GM12878 (cell line): ENCODE measurements around the gene TM9SF4. TPM values are rescaled to one million over a fixed set of nuclear protein-coding genes. Genes with fewer than 3 reads are reported as not detected.

Experiments used
- ATF7 ChIP-seq: fragments of 450-650 bp; IDR thresholded peaks from 2 replicates; pipeline ENCODE4 v1.6.1; 2016; ENCODE audit warnings: low read depth, mild to moderate bottlenecking
- FOXK2 ChIP-seq: fragments of 450-650 bp; IDR thresholded peaks from 2 replicates; pipeline ENCODE4 v1.6.1; 2017; ENCODE audit warnings: mild to moderate bottlenecking, moderate library complexity
- HDAC6 ChIP-seq: fragments of 200-600 bp; sonication (generic); IDR thresholded peaks from one replicate; pipeline ENCODE4 v1.8.0; 2017; ENCODE audit warnings: antibody characterized with exemption; ENCODE audit not compliant: unreplicated experiment
- NBN ChIP-seq: fragments of 450-650 bp; IDR thresholded peaks from 2 replicates; pipeline ENCODE4 v1.6.1; 2016
- PKNOX1 ChIP-seq: fragments of 450-650 bp; IDR thresholded peaks from 2 replicates; pipeline ENCODE4 v1.6.1; 2016; ENCODE audit warnings: mild to moderate bottlenecking
- POU2F2 ChIP-seq: IDR thresholded peaks from 3 replicates; pipeline ENCODE4 v1.6.1; 2011; ENCODE audit warnings: low read depth, mild to moderate bottlenecking, low read length, borderline replicate concordance
- RAD21 ChIP-seq: IDR thresholded peaks from 2 replicates; pipeline ENCODE4 v1.6.1; 2011; ENCODE audit warnings: mild to moderate bottlenecking, low read depth, low read length, moderate library complexity; ENCODE audit not compliant: insufficient read depth
- RUNX3 ChIP-seq: IDR thresholded peaks from 2 replicates; pipeline ENCODE4 v1.6.1; 2012; ENCODE audit warnings: low read length, inconsistent platforms
- SKIL ChIP-seq: fragments of 450-650 bp; IDR thresholded peaks from 2 replicates; pipeline ENCODE4 v1.6.1; 2017; ENCODE audit warnings: mild to moderate bottlenecking, low read depth, inconsistent platforms; ENCODE audit not compliant: poor library complexity, severe bottlenecking
- SMC3 ChIP-seq: IDR thresholded peaks from 2 replicates; pipeline ENCODE4 v1.6.1; 2011; ENCODE audit warnings: low read length, improper control_type of control experiment, borderline replicate concordance
- TCF7 ChIP-seq: IDR thresholded peaks from 2 replicates; pipeline ENCODE4 v1.6.1; 2014; ENCODE audit warnings: antibody characterized with exemption, borderline replicate concordance
- ZBTB11 ChIP-seq: fragments of 450-650 bp; formaldehyde crosslinking; IDR thresholded peaks from 2 replicates; pipeline ENCODE4 v1.5.0; 2022; ENCODE audit warnings: mild to moderate bottlenecking, missing genetic modification characterization
- polyA plus RNA-seq, 11 experiments: library from polyadenylated mRNA; depleted of rRNA in 4 of 11; unstranded in 6 of 11; stranded (reverse) in 5 of 11; fragments of >200 nt; fragmentation: Nextera tagmentation in 4 of 11; fragmentation: Illumina TruSeq in 1 of 11; extraction: Ambion mirVana in 4 of 11; extraction: Trizol in 1 of 11; gene quantifications; 1 replicate in 1 of 11; 2 replicates in 10 of 11; pipeline versions ENCODE4 v1.2.1 to v1.2.3, GENCODE V29; 2011 to 2016; ENCODE audit warnings: inconsistent platforms in 2 of 11, missing spikeins in 2 of 11, low read depth in 1 of 11
- total RNA-seq, 4 experiments: library from RNA; depleted of rRNA in 3 of 4; stranded (reverse); fragments of >200 nt in 3 of 4; fragmentation: Illumina TruSeq in 1 of 4; extraction: Trizol in 1 of 4; gene quantifications; 2 replicates each; pipeline versions ENCODE4 v1.2.1 to v1.2.3, GENCODE V29; 2013 to 2021
- TF ChIP-seq, protein P1 (sequence below): fragments of 450-650 bp; IDR thresholded peaks from 2 replicates; pipeline ENCODE4 v1.6.1; 2016; ENCODE audit warnings: mild to moderate bottlenecking, moderate library complexity, borderline replicate concordance
- TF ChIP-seq, protein P2 (sequence below): fragments of 450-650 bp; IDR thresholded peaks from 2 replicates; pipeline ENCODE4 v1.6.1; 2017; ENCODE audit warnings: low read depth, mild to moderate bottlenecking, moderate library complexity
- TF ChIP-seq, protein P3 (sequence below): IDR thresholded peaks from 2 replicates; pipeline ENCODE4 v1.6.1; 2011; ENCODE audit warnings: mild to moderate bottlenecking, low read depth, low read length, moderate library complexity; ENCODE audit not compliant: insufficient replicate concordance

TM9SF4 gene
- total and polyA plus RNA-seq, 10 of the 15 experiments (the other 5 are each of a cell fraction or from before 2014, with no cell fraction given) = 8.5 to 47.8 (median 24.3) TPM

DNA sequence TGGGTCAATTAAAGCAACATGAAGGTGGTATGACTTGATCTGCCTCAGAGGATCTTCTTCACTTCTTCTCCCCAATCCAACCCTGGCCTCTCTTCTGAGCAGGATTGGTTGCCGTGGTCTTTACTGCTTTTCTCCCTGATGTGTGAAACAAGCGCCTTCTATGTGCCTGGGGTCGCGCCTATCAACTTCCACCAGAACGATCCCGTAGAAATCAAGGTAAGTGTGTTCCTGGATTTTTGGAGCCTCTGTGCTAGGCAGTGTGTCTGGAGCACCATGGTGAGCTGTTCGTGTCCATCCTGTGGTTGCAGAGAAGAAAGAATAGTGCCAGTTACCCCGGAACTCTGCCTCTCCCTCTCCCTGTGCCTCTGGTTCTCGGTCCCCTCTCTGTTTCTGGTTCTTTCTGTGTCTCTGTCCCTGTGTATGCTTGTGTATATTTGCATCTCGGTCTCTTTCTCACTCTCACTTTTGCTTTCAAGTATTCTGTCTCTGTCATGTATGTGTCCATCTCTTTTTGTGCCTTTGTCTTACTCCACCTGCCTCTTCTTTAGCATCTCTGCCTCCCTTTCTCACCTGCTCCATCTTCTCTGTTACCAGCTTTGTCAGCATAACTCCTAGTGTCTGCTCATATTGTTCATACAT lies 23.5 kb downstream of the TM9SF4 start (continued):
- TF ChIP-seq ZBTB11 (CRISPR knock-in tag) = peak; percentile 26; the same call in 1 of the 2 replicates
- peak; percentile 25; the same call in 1 of the 2 replicates for TF ChIP-seq RUNX3
- TF ChIP-seq NBN = 0 out of 2 replicates have a peak, but pooled peaks have one; percentile 31
- no peak for TF ChIP-seq HDAC6
- TF ChIP-seq, protein P1, sequence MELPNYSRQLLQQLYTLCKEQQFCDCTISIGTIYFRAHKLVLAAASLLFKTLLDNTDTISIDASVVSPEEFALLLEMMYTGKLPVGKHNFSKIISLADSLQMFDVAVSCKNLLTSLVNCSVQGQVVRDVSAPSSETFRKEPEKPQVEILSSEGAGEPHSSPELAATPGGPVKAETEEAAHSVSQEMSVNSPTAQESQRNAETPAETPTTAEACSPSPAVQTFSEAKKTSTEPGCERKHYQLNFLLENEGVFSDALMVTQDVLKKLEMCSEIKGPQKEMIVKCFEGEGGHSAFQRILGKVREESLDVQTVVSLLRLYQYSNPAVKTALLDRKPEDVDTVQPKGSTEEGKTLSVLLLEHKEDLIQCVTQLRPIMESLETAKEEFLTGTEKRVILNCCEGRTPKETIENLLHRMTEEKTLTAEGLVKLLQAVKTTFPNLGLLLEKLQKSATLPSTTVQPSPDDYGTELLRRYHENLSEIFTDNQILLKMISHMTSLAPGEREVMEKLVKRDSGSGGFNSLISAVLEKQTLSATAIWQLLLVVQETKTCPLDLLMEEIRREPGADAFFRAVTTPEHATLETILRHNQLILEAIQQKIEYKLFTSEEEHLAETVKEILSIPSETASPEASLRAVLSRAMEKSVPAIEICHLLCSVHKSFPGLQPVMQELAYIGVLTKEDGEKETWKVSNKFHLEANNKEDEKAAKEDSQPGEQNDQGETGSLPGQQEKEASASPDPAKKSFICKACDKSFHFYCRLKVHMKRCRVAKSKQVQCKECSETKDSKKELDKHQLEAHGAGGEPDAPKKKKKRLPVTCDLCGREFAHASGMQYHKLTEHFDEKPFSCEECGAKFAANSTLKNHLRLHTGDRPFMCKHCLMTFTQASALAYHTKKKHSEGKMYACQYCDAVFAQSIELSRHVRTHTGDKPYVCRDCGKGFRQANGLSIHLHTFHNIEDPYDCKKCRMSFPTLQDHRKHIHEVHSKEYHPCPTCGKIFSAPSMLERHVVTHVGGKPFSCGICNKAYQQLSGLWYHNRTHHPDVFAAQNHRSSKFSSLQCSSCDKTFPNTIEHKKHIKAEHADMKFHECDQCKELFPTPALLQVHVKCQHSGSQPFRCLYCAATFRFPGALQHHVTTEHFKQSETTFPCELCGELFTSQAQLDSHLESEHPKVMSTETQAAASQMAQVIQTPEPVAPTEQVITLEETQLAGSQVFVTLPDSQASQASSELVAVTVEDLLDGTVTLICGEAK = peak; percentile 64; the same call in 1 of the 2 replicates
- TF ChIP-seq, protein P2, sequence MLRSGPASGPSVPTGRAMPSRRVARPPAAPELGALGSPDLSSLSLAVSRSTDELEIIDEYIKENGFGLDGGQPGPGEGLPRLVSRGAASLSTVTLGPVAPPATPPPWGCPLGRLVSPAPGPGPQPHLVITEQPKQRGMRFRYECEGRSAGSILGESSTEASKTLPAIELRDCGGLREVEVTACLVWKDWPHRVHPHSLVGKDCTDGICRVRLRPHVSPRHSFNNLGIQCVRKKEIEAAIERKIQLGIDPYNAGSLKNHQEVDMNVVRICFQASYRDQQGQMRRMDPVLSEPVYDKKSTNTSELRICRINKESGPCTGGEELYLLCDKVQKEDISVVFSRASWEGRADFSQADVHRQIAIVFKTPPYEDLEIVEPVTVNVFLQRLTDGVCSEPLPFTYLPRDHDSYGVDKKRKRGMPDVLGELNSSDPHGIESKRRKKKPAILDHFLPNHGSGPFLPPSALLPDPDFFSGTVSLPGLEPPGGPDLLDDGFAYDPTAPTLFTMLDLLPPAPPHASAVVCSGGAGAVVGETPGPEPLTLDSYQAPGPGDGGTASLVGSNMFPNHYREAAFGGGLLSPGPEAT = peak; percentile 24; the same call in 1 of the 2 replicates
- peak; percentile 76 for TF ChIP-seq FOXK2
- no peak for TF ChIP-seq SMC3
- TF ChIP-seq TCF7 = no peak
- TF ChIP-seq POU2F2 = peak; percentile 77; the same call in 1 of the 3 replicates
- TF ChIP-seq RAD21 = no peak
- TF ChIP-seq, protein P3, sequence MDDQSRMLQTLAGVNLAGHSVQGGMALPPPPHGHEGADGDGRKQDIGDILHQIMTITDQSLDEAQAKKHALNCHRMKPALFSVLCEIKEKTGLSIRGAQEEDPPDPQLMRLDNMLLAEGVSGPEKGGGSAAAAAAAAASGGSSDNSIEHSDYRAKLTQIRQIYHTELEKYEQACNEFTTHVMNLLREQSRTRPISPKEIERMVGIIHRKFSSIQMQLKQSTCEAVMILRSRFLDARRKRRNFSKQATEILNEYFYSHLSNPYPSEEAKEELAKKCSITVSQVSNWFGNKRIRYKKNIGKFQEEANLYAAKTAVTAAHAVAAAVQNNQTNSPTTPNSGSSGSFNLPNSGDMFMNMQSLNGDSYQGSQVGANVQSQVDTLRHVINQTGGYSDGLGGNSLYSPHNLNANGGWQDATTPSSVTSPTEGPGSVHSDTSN = peak; percentile 35
- TF ChIP-seq PKNOX1 = peak; percentile 86
- TF ChIP-seq SKIL = peak; percentile 15
- peak; percentile 31; the same call in 1 of the 2 replicates for TF ChIP-seq ATF7
- TF ChIP-seq, all 136 proteins: peak for 15
